GM19397 (cell line): ENCODE results near the gene PTDSS2.

Experiments used
- ATAC-seq: cut with Tn5 transposase; IDR thresholded peaks from one replicate; pipeline ENCODE4 v1.9.1; 2021; ENCODE audit warnings: mild to moderate bottlenecking, moderate library complexity; ENCODE audit not compliant: unreplicated experiment

The PTDSS2 gene

DNA sequence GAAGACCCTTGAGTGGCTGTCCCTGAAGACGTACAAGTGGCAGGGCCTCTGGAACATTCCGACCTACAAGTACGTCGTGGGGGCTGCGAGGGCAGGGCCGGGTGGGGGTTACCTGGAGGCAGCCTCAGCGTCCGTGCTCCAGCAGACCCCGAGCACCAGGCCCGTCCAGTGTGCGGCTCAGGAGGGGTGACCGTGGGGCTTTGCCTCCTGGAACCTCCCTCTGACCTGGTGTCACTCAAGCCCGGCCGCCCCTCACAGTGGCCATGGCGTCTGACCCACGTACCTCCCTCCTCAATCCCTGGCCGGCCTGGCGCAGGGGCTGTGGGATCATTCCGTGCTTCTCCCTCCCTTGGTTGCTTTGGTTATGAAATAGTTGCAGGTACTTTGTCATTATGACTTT is 38.5 kb downstream of the PTDSS2 start:
- no peak for ATAC-seq

- ATAC-seq, result no peak
Measured at GRCh38 chr11:488992-489391, 38.9 kb downstream of the PTDSS2 start.

GRCh38 chr11:489610-490185 is 39.6 kb downstream of the PTDSS2 start:
- ATAC-seq, result no peak

DNA sequence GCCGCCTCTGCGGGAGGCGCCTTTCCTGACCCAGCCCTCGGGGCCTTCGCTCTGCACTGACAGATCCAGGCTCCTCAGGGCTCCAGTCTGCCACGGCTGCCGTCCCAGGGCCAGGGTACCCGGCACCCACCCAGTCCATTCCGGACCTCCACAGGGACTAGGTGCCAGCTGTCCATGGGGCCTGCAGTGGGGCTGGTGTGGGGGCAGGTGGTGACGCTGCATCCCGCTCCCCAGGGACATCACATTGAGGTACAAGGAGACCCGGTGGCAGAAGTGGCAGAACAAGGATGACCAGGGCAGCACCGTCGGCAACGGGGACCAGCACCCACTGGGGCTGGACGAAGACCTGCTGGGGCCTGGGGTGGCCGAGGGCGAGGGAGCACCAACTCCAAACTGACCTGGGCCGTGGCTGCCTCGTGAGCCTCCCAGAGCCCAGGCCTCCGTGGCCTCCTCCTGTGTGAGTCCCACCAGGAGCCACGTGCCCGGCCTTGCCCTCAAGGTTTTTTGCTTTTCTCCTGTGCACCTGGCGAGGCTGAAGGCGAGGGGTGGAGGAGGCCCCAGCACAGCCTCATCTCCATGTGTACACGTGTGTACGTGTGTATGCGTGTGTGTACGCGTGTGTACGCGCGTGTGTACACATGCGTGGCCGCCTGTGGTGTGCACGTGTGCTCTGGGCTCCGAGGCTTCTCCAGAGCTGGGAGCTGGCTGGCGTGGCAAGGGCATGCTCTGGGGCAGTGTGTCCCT is 40.3 kb downstream of the PTDSS2 start:
- no peak for ATAC-seq

- ATAC-seq, result no peak
Measured at GRCh38 chr11:490930-491260, 40.8 kb downstream of the PTDSS2 start.

- ATAC-seq, result no peak
Measured at GRCh38 chr11:491358-491757, 41.3 kb downstream of the PTDSS2 start.

- no peak for ATAC-seq
Measured at GRCh38 chr11:492427-493226, 42.5 kb downstream of the PTDSS2 start.

DNA sequence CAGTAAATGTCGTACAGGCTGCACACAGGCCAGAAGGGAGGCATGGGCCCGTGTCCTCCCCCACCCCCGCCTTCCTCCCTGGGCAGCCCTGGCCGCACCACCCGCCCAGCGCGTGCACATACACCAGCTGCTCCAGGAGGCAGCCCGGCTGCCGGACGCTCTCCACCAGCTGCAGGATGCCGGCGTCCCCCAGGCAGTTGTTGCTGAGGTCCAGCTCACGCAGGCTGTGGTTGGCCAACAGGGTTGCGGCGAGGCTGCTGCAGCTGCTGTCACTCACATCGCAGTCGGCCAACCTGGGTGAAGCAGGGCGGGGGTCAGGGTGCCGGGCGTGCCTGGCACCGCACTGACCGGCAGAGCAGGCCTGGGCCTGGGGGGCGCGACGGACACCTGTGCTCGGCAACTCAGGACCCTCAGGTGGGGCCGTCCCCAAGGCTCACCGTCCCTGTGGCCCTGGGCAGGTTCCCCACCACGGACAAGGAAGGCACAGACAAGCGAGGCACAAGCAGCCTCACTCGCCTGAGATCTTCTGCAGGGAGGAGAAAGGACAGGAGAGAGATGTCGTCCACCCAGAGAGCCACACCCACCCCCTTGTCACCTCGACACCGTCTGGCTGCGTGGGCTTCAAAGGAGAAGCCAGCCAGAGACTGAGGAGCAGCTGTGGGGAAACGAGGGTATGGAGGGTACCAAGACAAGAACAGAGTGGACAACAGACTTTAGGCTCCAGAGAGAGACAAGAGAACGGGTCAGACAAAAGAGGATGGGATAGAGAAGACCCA is 44.9 kb downstream of the PTDSS2 start:
- ATAC-seq, result no peak

- ATAC-seq, result no peak
Measured at GRCh38 chr11:495537-495931, 45.5 kb downstream of the PTDSS2 start.

DNA sequence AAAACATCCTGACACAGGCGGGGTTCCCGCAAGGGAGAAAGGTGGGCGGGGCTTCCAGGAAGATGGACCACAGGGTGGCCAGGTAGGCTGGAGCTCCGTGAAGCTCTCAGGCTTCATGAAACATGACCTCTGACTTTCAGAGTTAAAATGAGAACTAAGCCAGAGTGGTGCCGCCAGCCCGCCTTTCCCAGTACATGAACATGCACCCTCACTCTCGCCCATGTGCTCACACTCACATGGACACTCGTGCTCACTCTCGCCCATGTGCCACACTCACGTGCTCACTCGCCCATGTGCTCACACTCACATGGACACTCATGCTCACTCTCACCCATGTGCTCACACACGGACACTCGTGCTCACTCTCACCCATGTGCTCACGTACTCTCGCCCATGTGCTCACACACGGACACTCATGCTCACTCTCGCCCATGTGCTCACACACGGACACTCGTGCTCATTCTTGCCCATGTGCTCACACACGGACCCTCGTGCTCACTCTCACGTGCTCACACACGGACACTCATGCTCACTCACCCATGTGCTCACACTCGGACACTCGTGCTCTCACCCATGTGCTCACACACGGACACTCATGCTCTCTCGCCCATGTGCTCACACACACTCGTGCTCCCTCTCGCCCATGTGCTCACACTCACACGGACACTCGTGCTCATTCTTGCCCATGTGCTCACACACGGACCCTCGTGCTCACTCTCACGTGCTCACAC is 46.9 kb downstream of the PTDSS2 start:
- ATAC-seq, result no peak

- ATAC-seq, result no peak
Measured at GRCh38 chr11:497565-498296, 47.7 kb downstream of the PTDSS2 start.

GRCh38 chr11:498297-499181 is 48.5 kb downstream of the PTDSS2 start:
- no peak for ATAC-seq

DNA sequence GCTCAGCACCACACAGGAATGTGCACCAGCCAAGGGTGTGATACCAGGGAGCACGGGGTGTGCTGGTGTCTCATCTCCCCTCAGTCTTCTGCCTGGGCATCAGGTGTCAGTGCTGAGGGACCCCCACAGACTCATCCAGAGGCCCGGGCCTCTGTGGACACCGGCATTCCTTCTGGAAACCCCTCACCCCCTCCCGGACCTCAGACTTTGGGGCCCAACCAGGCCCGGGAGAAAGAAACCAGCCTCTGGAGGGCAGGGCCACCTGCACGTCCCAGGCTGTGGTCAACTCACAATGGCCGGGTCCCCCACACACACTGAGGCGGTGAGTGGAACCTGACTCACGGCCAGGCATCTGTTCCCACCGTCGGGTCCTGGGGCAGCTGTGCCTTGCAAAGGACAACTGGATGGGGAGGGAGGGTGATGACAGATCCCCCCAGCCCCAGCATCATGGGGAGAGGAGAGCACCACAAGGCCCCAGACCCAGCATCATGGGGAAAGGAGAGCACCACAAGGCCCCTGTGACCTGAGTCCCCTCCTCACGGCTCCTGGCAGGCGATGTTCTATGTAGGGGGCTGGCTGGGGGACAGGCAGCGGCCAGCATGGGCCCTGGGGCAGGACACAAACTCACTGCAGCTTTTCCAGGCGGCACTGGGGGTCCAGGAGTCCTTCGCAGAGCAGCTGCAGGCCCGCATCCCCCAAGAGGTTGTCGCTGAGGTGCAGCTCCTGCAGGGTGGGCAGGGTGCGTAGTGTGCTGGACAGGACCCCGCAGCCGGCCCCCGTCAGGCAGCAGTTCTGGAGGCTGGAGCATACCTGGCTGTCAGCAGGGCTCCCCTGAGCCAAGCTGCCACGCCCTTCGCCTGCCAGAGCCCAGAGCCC is 49.4 kb downstream of the PTDSS2 start:
- ATAC-seq, result no peak

- ATAC-seq, result no peak
Measured at GRCh38 chr11:501001-501682, 51.1 kb downstream of the PTDSS2 start.

DNA sequence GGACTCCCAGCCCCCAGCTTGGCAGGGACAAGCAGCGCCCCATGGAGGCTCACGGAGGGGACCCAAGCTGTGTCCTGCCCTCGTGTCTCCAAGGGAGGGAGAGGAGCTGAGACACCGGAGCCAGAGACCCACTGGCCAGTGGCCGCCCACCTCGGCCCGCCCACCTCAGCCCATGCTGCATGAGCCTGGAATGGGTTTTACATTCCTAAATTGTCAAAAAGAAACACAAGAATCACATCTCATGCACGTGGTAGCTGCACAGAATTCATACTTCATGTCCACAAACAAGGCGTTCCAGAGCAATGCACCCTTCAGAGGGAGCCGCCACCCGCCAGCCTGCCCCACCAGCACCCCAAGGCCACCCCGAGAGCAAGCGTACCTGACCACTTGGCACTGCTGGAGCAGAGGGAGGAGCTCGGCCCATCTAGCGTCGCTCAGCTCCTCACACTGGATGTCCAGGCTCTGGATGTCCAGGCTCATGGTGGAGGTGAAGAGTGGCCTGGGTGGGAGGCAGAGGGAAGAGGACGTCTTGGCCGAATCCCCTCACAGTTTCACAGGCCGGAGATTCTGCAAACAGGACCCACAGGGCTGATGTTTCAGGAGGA is 51.7 kb downstream of the PTDSS2 start:
- no peak for ATAC-seq

GRCh38 chr11:502288-503178 is 52.5 kb downstream of the PTDSS2 start:
- no peak for ATAC-seq
